Raji (cell line): Measurements from ENCODE around the gene LRRTM4.

Experiments used
- POLR2A ChIP-seq: IDR thresholded peaks from 2 replicates; pipeline ENCODE4 v1.6.1; 2011; ENCODE audit warnings: low read depth, low read length, control low read depth; ENCODE audit not compliant: insufficient read depth

LRRTM4 gene

DNA sequence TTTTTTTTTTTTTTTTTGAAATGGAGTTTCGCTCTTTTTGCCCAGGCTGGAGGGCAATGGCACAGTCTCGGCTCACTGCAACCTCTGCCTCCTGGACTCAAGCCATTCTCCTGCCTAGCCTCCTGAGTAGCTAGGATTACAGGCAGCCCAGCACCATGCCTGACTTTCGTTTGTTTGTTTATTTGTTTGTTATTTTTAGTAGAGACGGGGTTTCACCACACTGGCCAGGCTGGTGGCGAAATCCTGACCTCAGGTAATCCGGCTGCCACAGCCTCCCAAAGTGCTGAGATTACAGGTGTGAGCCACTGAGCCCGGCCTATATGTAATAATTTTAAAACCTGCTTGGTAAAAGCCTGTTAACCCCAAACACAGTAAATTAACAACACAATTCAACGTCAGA, 435.7 kb downstream of the LRRTM4 start:
- no peak for TF ChIP-seq POLR2A

DNA sequence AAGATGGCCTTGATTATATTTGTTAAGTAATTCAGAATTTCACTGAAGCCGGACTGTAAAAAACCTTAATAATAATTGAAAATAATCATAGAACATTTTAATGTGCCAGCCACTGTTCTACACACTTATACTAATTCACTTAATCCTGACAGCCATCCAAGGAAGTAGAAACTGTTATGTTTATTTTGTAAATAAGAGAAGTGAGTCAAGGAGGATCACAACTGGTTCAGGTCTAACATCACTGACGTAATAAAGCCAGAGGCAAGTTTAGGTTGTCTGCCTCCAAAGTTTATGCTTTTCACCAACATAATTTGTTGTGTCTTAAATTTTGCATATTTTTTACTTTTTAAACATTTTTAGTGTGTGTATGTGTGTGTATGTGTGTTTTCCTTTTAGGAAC, 436.1 kb downstream of the LRRTM4 start:
- TF ChIP-seq POLR2A = no peak

DNA sequence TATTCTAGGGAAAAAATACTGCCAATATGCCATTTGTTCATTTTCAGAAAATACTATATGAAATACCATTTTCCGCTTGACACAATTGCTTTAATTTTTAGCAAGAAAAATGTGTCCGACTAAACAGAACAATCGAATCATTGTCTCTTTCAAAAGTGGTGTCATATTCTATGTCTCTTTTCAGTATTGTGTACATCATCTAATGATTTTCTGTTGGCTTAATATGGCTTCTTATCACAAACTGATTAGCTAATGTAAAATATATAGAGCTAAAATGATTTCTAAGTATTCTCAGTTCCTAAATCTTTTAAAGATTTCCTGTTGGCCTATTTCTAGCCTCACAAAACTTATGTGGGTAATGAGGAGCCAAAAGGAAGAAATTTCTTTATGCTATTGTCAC, 436.6 kb downstream of the LRRTM4 start:
- no peak for TF ChIP-seq POLR2A

DNA sequence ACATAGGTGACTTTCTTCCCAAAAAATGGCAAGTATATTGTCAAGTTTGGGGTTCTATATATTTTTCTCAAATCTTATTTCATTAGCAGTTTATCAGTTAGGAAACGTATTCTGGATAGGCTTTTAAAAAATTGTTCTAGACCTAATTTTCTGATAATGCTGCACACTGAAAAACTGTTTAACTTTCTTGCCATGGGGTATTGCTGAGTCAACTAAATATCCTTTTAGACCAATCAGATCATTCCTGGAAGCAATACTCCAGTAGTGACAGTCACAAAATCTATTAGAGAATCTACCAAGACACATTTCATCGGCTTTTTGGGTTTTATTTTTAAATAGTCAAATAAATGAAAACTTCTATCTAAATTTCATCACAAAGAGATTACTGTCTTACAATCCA, 440.6 kb downstream of the LRRTM4 start:
- TF ChIP-seq POLR2A = no peak

DNA sequence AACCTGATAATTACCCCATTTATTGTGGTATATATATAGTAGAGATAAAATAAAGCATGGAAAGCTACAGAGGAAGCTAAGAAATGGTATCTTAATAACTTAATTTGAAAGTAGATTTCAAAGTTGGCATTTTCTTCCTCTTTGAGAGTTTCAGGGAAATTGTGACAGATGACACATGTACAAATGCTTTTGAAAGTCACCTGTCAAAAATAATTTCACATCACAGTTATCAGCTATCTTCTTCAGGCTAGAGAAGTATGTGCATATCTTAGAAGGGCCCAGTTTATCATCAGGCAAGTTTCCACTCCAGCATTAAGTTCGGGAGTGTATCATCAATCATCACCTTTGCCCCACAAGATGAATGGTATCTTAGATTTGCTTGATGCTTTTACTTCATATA, 457.9 kb downstream of the LRRTM4 start:
- no peak for TF ChIP-seq POLR2A

DNA sequence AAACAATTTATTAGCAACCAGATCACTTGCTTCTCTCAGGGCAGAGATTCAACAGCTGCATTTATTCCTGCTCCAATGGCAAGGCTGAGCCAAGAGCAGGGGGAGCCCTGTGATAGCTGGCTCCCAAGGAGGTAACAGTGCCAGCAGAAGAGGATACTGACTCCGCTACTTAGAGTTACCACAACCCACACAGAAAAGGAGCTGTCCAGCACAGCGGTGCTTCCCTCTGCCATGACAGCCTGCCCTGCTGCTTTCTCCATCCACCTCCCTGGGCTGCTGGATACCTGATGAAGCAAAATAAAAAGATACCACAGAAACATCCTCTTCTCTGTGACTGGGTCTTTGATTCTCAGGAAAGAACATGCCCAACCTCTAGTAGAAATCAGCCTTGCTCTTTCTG, 467.2 kb downstream of the LRRTM4 start:
- no peak for TF ChIP-seq POLR2A

DNA sequence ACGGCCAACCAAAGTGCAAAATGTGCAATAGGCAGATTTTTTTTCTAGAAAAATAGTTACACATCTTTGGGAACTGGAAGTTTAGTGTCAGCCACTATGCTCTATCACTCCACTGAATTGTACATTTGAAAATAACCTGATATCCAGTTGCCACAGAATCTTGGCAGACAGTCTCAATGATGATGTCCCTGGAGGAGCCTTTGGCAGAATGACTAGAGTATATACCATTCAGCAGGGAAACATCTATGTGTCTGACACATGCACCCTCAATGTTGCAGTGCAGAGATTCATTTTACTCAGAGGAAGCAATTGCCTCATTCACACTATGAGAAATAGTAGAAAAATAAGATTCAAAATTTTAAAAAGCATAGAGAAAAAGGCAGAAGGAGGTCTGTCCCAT, 475.8 kb downstream of the LRRTM4 start:
- TF ChIP-seq POLR2A = no peak

DNA sequence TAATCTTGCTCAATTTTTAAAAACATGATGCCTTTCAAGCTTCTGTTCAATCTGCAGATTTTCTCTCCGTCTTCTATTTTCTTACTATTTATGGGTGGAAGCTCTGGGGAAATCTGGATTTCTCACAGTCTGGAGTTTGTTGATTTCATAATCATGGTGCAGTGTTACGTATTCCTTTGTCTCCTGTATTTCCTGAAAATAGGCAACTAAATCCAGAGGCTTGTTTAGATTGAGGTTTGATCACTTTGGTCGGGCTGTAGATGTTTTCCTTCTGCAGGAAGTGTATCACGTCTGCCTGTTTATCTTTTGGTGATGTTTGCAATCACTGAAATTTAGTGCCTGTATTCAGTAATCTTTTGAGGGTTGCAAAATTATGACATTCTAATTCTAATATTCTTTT, 487.7 kb downstream of the LRRTM4 start:
- TF ChIP-seq POLR2A = no peak

DNA sequence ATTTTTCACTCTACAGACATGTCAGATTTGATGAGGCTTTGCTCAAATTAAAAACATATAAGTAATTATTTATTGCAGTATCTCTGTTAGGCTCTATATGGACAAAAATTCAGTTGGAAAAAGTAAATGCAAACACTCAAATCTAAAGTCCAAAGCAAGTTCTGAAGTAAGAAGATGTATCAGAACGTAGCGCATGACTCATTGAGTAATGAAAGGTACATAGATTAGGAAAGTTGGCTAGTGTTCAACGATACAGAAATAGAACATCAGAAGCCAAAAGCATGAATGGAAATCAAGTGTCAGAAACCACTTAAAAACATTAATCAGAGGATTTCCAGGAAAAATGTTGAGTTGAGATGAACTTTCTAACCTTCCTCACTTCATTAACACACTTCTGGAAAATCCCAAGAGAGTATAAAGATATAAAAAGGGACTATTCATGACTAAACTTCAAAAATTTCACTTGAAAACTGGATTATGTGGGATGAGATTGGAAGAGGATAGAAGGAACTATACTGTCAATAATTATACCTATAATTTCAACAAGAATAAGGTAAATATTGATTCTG, 494.1 kb downstream of the LRRTM4 start:
- TF ChIP-seq POLR2A = no peak

DNA sequence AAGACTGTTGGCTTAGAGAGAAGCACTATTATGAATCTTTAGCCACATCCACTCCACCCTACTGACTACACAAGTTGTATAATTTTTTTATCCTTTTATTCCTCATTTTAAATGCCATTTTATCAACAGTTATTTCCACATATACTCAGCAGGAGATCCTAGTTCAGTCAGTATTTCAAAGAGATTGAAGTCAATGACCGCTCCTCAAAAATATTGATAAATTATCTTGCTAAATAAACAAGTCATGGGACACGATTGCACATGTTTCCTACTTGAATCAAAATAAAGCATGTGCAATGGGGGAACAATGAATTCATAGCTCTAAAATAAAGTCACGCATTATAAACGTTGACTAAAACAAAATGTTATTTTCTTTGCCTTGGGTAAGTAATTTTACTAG, 496.5 kb downstream of the LRRTM4 start:
- no peak for TF ChIP-seq POLR2A

DNA sequence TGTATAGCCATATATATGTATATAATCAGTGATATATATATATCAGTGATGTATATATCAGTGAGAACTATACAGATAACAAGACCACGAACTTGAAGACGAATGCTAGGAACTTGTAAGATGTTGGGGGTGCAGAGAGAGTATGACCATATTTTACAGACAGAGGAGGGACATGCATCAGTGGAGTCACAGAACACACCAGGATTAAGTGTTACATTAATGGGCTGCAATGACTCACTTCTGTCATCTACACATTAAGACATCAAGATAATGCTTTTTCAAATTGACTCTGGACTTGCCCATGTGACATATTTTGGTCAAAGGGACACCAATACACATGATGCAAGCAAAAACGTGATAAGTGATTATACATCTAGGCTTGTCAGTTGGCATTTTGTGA, 501.0 kb downstream of the LRRTM4 start:
- no peak for TF ChIP-seq POLR2A

DNA sequence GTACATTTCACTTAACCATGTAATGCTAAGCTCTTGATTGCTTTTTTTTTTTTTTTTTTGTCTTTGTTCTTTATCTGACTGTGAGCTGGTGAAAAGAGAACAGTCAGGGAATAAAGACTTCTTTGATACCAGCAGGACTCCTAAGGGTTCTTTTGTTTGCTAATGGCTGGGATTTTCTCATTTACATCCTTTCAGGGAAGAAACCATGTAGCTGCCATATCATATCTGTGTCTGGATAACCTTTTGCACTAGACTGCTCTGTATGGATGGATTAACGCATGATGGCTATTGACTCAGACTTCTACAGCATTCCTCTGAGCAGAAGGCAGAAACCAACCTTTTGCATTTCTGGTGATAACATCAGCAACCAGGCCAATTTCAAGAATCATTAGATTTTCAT, 504.0 kb downstream of the LRRTM4 start:
- no peak for TF ChIP-seq POLR2A

DNA sequence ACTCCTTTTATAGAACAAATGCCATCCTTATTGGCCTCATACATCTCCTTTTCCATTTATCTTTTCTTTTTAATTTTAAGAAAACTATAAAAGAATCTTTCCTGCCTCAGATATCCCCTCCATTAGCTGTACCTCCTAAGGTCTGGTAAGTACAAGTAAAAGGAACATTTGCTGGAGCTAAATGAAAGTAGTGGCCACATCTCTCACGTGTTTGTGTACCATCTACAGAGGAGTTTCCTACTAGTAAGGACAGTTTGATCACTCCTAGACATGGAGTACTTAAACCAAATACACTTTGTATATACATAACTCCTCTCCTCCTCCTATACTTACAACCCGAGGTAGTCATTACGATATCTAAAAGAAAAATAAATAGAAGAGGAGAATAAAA, 504.8 kb downstream of the LRRTM4 start:
- TF ChIP-seq POLR2A = no peak

DNA sequence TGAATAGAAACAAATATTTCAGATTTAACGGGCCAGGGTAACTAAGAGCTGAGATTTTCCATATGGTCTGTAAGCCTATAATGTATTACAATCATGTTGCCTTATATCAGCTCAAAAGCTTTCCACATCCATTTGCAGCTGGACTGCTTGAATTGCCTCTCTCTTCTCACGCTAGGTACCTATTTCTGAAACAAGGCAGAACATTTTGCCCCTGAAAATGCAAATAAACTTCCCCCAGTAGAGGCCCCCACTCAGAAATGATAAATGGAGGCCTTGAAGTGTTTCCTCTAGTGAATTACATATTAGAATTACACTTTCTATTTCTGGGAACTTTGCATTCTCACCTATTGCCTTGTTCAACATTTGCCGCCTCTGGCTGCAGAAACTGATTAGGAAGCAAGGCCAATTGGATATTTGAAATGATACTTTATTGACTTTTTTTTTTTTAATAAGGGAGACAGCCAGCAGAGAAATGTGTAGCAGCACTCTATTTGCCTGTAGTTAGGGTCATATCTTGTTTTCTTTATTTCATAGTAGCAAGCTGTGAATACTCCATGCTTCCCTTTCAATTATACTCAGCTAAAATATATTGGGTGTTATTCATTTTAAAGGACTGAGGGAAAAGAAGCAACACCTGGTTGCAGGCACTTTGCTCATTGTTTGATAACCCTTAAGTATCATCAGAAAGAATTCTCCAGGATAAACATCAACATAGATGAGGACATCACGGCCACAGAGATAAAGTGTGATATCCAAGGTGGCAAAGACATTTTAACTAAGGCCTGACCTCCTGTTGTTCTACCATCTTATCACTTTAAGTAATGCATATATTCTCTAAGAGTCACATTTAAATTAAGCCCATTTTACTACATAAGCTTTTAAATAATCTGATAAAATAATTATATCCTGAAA, 505.5 kb downstream of the LRRTM4 start:
- no peak for TF ChIP-seq POLR2A

DNA sequence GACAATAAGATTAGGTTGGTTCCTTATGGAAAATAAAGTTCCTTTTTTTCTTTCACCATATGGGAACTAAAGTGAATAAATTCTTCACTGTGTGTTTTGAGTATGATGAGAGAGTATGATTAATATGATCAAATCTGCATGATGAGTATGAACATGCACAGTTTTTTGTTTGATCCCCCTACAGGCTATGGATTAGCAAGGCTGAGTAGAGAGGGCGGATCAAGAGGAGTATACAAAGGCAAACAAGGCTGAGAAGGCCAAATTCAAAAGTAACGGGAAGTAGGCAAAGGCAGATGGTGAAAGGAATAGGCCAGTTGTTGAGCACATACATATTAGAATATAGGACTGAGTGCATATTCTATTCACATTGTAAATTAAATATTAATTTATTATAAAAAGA, 508.2 kb downstream of the LRRTM4 start:
- TF ChIP-seq POLR2A = no peak

DNA sequence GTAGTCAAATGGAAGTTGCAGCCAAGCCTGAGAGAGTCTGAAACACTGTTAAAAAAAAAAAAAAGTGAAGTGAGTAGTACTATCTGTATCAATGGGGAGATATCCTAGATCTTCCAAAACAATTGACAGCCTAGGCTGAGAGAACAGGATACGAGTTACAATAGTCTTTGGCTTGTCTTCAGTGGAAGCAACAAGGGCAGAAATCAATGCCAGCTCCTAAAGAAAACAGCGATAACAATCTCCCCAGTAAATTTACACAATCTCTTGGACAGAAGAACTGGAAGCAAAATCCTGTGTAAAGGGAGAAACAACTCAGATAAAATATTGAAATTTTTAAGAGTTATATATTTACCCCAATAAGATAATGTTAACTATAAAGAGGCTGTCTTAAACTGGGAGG, 508.7 kb downstream of the LRRTM4 start:
- no peak for TF ChIP-seq POLR2A

DNA sequence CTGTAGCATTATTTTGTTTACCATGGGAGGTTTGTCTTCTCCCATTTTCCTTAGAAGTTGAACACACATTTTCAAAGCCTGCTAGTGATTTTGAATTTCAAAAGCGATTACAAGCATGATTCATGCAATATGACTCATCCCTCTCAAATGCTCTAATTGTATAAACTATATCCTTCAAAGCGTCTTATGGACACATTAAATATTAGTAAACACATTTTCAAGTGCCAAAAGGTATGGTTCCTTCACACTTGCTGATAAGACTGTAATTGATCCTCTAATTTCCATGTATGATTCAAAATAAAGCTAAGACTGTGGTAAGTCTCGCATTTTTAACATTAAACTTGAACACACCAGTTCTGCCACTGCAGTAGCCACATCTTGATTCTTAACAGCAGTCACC, 512.9 kb downstream of the LRRTM4 start:
- TF ChIP-seq POLR2A = no peak
